ENCODE measurements around the gene TLE4.

TLE4 gene

DNA sequence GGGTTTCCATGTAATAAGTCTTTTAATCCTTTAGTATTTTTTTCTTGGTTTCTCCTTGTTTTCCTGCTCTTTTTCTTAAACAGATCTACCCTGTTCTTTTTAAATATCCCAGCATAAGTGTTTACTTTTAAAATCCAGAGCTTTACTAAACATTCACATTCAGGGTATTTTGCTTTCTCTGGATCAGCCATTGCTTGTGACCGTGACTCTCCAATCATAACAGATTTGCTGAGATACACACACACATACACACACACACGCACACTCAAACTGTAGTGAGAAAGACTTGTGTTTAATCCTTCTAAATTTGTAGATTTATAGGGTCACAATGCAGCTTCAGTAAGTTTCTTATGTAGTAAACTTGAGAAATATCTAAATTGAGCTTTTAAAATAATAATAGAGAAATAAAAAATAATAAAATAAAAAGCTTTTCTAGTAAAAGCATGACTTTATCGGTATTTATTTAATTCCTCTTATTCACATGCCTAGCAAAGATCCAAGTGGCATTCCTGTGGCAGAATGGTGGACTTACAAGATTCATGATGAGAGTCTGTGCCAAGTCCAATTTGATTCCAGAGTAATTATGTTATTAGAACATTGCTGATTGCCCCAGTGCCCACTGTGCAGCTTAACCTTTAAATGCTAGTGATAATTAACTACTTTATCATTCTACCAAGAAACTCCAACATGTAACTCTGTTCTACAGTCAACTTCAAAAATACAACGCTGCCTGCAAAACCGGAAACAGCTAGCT lies 129.0 kb downstream of the TLE4 start:
- Histone ChIP-seq H3K4me3 (ENCODE audit: low read depth, low read length) (no peak overlapping the region), H3K27ac (no peak overlapping the region), H3K27me3 (replicated peaks) (no peaks in the 10 kb centered on the region), H3K36me3 (replicated peaks) (no peaks in the 10 kb centered on the region)
- in situ Hi-C loops (cut with HindIII; ENCODE audit: low pct_ligation_motif_present, low sequenced_read_pairs): no loop called here
- TF ChIP-seq, protein P1, sequence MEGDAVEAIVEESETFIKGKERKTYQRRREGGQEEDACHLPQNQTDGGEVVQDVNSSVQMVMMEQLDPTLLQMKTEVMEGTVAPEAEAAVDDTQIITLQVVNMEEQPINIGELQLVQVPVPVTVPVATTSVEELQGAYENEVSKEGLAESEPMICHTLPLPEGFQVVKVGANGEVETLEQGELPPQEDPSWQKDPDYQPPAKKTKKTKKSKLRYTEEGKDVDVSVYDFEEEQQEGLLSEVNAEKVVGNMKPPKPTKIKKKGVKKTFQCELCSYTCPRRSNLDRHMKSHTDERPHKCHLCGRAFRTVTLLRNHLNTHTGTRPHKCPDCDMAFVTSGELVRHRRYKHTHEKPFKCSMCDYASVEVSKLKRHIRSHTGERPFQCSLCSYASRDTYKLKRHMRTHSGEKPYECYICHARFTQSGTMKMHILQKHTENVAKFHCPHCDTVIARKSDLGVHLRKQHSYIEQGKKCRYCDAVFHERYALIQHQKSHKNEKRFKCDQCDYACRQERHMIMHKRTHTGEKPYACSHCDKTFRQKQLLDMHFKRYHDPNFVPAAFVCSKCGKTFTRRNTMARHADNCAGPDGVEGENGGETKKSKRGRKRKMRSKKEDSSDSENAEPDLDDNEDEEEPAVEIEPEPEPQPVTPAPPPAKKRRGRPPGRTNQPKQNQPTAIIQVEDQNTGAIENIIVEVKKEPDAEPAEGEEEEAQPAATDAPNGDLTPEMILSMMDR (IDR thresholded peaks at IDR 0.05; ENCODE audit: low read depth, low read length, missing control alignments): no peak
- no peak for DNase-seq

DNA sequence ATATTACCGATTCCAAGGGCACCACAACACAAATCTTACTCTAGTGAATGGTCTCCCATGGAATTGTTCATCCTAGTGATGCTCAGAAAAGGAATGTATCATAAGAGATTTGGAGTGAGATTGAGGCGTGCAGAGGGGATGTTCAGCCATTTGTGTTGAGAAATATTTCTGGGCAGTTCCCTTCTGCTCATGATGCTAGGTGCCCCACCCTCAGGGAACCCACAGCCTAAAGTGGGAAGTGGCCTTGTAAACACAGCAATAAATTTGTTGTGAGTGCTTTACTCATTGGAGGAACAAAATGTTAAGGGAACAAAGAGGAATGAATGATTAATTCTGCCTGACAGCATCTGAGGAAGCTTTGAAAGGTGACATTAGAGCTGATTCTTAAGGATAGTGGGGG lies 129.9 kb downstream of the TLE4 start:
- H3K36me3 ChIP-seq (replicated peaks): no peaks in the 10 kb centered on the region
- TF ChIP-seq, protein P1 (IDR thresholded peaks at IDR 0.05; ENCODE audit: low read depth, low read length, missing control alignments): no peak
- no peak overlapping the region for H3K4me3 ChIP-seq (ENCODE audit: low read depth, low read length)
- H3K27ac ChIP-seq: no peak overlapping the region
- H3K27me3 ChIP-seq (replicated peaks): no peaks in the 10 kb centered on the region
- in situ Hi-C loops (cut with HindIII; ENCODE audit: low pct_ligation_motif_present, low sequenced_read_pairs): no loop called here
- no peak for DNase-seq

DNA sequence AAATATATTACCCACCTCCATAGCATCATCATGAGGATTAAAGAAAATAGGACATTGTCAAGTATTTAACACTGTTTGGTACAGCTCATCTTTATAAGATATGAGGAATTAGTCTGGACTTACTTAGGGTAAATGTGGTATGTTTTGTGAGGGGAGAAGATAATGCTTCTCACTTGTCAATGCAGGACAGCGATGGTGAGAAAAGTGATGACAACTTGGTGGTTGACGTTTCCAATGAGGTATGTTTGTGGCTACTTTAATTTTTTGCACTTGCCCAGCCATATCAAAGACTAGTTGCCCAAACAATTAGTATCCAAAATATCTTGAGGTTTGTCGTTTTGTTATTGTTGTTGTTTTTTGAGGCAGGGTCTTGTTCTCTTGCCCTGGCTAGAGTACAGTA lies 133.9 kb downstream of the TLE4 start:
- no peak overlapping the region for H3K4me3 ChIP-seq (ENCODE audit: low read depth, low read length)
- no peak for DNase-seq
- H3K27ac ChIP-seq: no peak overlapping the region
- no peaks in the 10 kb centered on the region for H3K27me3 ChIP-seq (replicated peaks)
- H3K36me3 ChIP-seq (replicated peaks): peaks cover 6% of the 10 kb centered on the region
- TF ChIP-seq, protein P1 (IDR thresholded peaks at IDR 0.05; ENCODE audit: low read depth, low read length, missing control alignments): no peak
- in situ Hi-C loops (cut with HindIII; ENCODE audit: low pct_ligation_motif_present, low sequenced_read_pairs): no loop called here

DNA sequence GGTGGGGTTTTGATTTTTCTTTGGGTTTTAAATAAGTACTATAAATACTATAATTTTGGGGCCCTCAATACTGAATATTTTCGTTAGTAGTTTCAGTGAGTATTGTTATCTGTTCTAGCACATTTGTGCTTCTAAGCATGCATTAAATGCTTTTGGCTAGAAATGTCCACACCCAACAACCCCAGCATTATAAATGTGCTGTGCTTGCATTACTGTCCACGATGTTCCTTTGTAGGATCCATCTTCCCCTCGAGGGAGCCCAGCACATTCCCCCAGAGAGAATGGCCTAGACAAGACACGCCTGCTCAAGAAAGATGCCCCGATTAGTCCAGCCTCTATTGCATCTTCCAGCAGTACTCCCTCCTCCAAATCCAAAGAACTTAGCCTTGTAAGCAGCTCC lies 134.7 kb downstream of the TLE4 start:
- in situ Hi-C loops (cut with HindIII; ENCODE audit: low pct_ligation_motif_present, low sequenced_read_pairs): no loop called here
- no peak for DNase-seq
- Histone ChIP-seq H3K27me3 (replicated peaks) (no peaks in the 10 kb centered on the region), H3K27ac (no peak overlapping the region), H3K4me3 (ENCODE audit: low read depth, low read length) (no peak overlapping the region), H3K36me3 (replicated peaks) (peaks cover 6% of the 10 kb centered on the region)
- TF ChIP-seq, protein P1 (IDR thresholded peaks at IDR 0.05; ENCODE audit: low read depth, low read length, missing control alignments): no peak

DNA sequence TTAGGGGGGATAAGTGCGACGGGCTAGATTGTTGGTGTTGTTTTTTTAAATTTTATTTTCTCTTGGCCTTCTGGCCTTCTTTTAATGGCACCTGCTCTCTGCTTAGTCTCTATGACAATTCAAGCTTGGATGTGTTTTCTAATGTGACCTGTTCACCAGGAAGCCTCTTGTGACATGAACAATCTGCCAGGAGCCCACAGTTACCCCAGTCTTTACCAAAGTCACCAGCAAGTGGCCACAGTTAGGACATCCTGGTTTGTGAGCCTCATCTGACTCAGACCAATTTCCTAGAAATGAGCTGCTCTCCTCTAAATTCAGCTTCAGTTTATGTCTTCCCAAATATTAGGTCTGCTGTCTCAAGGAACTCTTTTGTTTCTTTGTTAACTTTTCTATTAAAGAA lies 135.8 kb downstream of the TLE4 start:
- TF ChIP-seq, protein P1 (IDR thresholded peaks at IDR 0.05; ENCODE audit: low read depth, low read length, missing control alignments): no peak
- DNase-seq: no peak
- H3K27me3 ChIP-seq (replicated peaks): no peaks in the 10 kb centered on the region
- peaks cover 6% of the 10 kb centered on the region for H3K36me3 ChIP-seq (replicated peaks)
- no peak overlapping the region for H3K4me3 ChIP-seq (ENCODE audit: low read depth, low read length)
- H3K27ac ChIP-seq: no peak overlapping the region
- in situ Hi-C loops (cut with HindIII; ENCODE audit: low pct_ligation_motif_present, low sequenced_read_pairs): no loop called here

DNA sequence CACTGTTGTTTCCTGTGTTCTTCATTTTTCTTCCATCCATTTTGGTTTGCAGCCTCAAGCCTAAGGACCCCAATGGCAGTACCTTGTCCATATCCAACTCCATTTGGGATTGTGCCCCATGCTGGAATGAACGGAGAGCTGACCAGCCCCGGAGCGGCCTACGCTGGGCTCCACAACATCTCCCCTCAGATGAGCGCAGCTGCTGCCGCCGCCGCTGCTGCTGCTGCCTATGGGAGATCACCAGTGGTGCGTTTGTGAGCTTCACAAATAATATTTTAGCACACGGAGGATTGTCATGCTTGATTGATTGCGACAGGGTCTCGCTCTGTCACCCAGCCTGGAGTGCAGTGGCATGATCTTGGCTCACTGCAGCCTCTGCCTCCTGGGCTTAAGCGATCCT lies 136.8 kb downstream of the TLE4 start:
- TF ChIP-seq, protein P1 (IDR thresholded peaks at IDR 0.05; ENCODE audit: low read depth, low read length, missing control alignments): no peak
- DNase-seq: no peak
- in situ Hi-C loops (cut with HindIII; ENCODE audit: low pct_ligation_motif_present, low sequenced_read_pairs): no loop called here
- H3K27me3 ChIP-seq (replicated peaks): no peaks in the 10 kb centered on the region
- no peak overlapping the region for H3K27ac ChIP-seq
- peaks cover 6% of the 10 kb centered on the region for H3K36me3 ChIP-seq (replicated peaks)
- no peak overlapping the region for H3K4me3 ChIP-seq (ENCODE audit: low read depth, low read length)
